ENCODE measurements around the gene THADA.

DNA sequence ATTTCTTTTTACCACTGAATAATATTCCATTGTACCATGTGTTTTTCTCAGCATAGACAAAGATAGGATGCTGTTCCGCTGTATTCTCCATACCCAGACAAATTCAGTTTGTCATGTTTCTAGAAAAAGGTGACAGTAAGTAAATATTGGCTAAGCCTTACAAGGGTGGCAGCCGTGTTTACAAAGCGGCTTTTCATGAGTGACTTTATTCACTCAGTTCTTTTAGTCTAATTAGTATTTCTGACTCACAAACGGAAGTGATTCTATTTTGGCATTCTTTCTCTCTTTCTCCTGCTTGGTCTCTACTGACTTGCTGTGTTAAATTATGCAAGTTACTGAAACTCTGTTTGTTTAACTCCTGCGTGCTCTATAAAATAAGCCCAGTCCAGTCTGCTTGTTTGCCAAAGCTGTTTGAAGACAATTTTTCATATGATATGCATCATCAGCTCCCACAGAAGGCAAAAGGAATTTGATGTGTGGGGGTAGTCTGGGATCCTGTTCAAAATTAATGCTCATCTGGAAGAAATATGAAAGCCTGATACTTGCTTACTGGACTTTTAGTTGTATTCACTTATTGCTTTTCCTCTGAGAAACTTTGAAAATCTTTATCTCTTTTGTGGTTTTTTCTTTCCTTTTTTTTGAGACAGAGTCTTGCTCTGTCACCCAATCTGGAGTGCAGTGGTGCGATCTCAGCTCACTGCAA, 38.9 kb upstream of the THADA start:
- TF ChIP-seq, protein P1, sequence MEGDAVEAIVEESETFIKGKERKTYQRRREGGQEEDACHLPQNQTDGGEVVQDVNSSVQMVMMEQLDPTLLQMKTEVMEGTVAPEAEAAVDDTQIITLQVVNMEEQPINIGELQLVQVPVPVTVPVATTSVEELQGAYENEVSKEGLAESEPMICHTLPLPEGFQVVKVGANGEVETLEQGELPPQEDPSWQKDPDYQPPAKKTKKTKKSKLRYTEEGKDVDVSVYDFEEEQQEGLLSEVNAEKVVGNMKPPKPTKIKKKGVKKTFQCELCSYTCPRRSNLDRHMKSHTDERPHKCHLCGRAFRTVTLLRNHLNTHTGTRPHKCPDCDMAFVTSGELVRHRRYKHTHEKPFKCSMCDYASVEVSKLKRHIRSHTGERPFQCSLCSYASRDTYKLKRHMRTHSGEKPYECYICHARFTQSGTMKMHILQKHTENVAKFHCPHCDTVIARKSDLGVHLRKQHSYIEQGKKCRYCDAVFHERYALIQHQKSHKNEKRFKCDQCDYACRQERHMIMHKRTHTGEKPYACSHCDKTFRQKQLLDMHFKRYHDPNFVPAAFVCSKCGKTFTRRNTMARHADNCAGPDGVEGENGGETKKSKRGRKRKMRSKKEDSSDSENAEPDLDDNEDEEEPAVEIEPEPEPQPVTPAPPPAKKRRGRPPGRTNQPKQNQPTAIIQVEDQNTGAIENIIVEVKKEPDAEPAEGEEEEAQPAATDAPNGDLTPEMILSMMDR (IDR thresholded peaks at IDR 0.05) = no peak
- no peak for TF ChIP-seq POLR2A (IDR thresholded peaks at IDR 0.05)
